ENCODE results near the gene AMDHD2.

- TF ChIP-seq CTCF (conservative IDR thresholded peaks at IDR 0.05 in 1 of 2, IDR thresholded peaks at IDR 0.05 in 1 of 2; ENCODE audit: extremely low read depth in 1 of 2, insufficient read depth in 1 of 2, low read depth in 1 of 2, low read length in 2 of 2) (no peak), EZH2 (IDR thresholded peaks at IDR 0.05; ENCODE audit: borderline replicate concordance, low read length) (no peak)
Observed at GRCh38 chr16:2480948-2481347, 39.2 kb upstream of the AMDHD2 start.

Measured in mammary epithelial cell (primary cell).